ENCODE data around the gene TNFSF9. TPM values are rescaled to one million over a fixed set of nuclear protein-coding genes. Genes with fewer than 3 reads are reported as not detected.
"Not testable (repeated sequence)": the region's sequence is repeated elsewhere in the genome, so short reads cannot be mapped to it uniquely, and the experiment has no call there.

Gene TNFSF9
- total RNA-seq, 1 donor from 2014 or later: 6.9 TPM

GRCh38 chr19:6498294-6499036, 32.4 kb upstream of the TNFSF9 start:
- intact Hi-C loops (cut with micrococcal nuclease): no loop called here
- H3K36me3 Mint-ChIP-seq (ENCODE audit: low read depth): no peaks in the 10 kb centered on the region

GRCh38 chr19:6499052-6499790, 31.6 kb upstream of the TNFSF9 start:
- no peaks in the 10 kb centered on the region for H3K36me3 Mint-ChIP-seq (ENCODE audit: low read depth)
- peaks cover 6% of the 10 kb centered on the region for H3K27me3 Mint-ChIP-seq (ENCODE audit: low read depth)
- DNase-seq (ENCODE audit: low spot score): no peak
- intact Hi-C loops (cut with micrococcal nuclease): no loop called here
- H3K27ac Mint-ChIP-seq: no peak overlapping the region
- peaks cover 14% of the 10 kb centered on the region for H3K4me1 Mint-ChIP-seq (ENCODE audit: low read depth)
- H3K4me3 Mint-ChIP-seq (ENCODE audit: low read depth): no peak overlapping the region
- no peaks in the 10 kb centered on the region for H3K9me3 Mint-ChIP-seq

More at GRCh38 chr19:6498294-6499036, 32.4 kb upstream of the TNFSF9 start:
- no peak for DNase-seq (ENCODE audit: low spot score)
- H3K4me3 Mint-ChIP-seq (ENCODE audit: low read depth): no peak overlapping the region
- no peak overlapping the region for H3K27ac Mint-ChIP-seq
- H3K4me1 Mint-ChIP-seq (ENCODE audit: low read depth): peaks cover 12% of the 10 kb centered on the region
- peaks cover 6% of the 10 kb centered on the region for H3K27me3 Mint-ChIP-seq (ENCODE audit: low read depth)
- no peaks in the 10 kb centered on the region for H3K9me3 Mint-ChIP-seq

DNA sequence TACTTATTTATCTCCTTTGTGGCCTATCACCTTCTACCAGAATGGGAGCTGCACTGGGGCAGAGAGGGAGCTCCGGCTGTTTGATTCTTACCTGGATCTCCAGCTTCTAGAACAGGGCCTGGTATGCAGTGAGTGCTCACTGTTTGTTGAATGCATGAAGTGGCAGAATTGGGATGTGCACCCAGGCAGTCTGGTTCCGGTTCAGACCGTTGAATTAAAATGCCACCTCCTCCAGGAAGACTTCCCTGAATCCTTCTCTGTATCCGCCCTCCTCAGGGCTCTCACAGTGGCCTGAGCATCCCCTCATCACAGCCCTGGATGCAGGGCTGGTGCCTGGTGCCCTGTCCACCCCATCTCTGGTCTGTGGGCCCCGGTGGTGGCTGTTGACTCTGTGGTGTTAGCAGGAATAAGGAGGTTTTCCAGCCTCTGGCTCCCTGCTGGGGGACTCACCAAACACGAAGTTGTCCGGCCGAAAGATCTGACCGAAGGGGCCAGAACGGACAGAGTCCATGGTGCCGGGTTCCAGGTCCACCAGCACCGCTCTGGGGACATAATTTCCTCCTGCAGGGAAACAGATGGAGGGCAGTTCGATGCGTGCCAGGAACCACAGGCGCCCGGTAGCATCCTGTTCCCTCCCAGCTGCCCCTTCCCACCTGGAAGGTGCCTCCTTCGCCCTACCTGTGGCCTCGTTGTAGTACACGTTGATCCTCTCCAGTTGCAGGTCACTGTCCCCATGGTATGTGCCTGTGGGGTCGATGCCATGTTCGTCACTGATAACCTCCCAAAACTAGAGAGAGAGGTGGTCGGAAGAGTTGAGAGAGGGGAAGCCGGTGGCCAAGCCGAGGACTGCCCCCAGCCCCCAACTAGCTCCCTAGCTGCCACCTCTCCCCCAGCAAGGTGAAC, 29.7 kb upstream of the TNFSF9 start:
- peaks cover 19% of the 10 kb centered on the region for H3K4me1 Mint-ChIP-seq (ENCODE audit: low read depth)
- intact Hi-C loops (cut with micrococcal nuclease): loop anchor here (10.0 kb wide), 1 partner anchor 76 kb away; the partner anchor contains the start of gene KHSRP
- peak overlapping the region; percentile 80 for H3K4me3 Mint-ChIP-seq (ENCODE audit: low read depth)
- no peak overlapping the region for H3K27ac Mint-ChIP-seq
- H3K27me3 Mint-ChIP-seq (ENCODE audit: low read depth): peaks cover 6% of the 10 kb centered on the region
- no peaks in the 10 kb centered on the region for H3K36me3 Mint-ChIP-seq (ENCODE audit: low read depth)
- DNase-seq (ENCODE audit: low spot score): no peak
- H3K9me3 Mint-ChIP-seq: no peaks in the 10 kb centered on the region

- Mint-ChIP-seq H3K27me3 (ENCODE audit: low read depth) (peaks cover 6% of the 10 kb centered on the region), H3K4me1 (ENCODE audit: low read depth) (peaks cover 19% of the 10 kb centered on the region), H3K36me3 (ENCODE audit: low read depth) (no peaks in the 10 kb centered on the region), H3K4me3 (ENCODE audit: low read depth) (peak within 1 kb of the TSS; percentile 80), H3K9me3 (no peaks in the 10 kb centered on the region), H3K27ac (no peak within 1 kb of the TSS)
- peak; percentile 42 for DNase-seq (ENCODE audit: low spot score)
- intact Hi-C loops (cut with micrococcal nuclease): loop anchor here (10.0 kb wide), 1 partner anchor 77 kb away; the partner anchor contains the start of gene KHSRP
Observed at GRCh38 chr19:6501740-6502648, 28.8 kb upstream of the TNFSF9 start, which contains the start of gene TUBB4A. TUBB4A (minus strand) TSS chr19:6502309; CDS start chr19:6502212, 97 bp downstream.

- Mint-ChIP-seq H3K4me3 (ENCODE audit: low read depth) (peak overlapping the region; percentile 67), H3K4me1 (ENCODE audit: low read depth) (peaks cover 14% of the 10 kb centered on the region), H3K9me3 (no peaks in the 10 kb centered on the region), H3K27ac (no peak overlapping the region), H3K36me3 (ENCODE audit: low read depth) (no peaks in the 10 kb centered on the region), H3K27me3 (ENCODE audit: low read depth) (peaks cover 6% of the 10 kb centered on the region)
- no peak for DNase-seq (ENCODE audit: low spot score)
- intact Hi-C loops (cut with micrococcal nuclease): loop anchor here (10.0 kb wide), 1 partner anchor 79 kb away; the partner anchor contains the start of gene KHSRP
Observed at GRCh38 chr19:6503407-6504201, 27.2 kb upstream of the TNFSF9 start.

- intact Hi-C loops (cut with micrococcal nuclease): loop anchor here (10.0 kb wide), 1 partner anchor 83 kb away; the partner anchor contains the start of gene KHSRP
- not testable (repeated sequence) for H3K27me3 Mint-ChIP-seq (ENCODE audit: low read depth); H3K9me3 Mint-ChIP-seq; H3K27ac Mint-ChIP-seq; DNase-seq (ENCODE audit: low spot score); H3K4me3 Mint-ChIP-seq (ENCODE audit: low read depth); H3K36me3 Mint-ChIP-seq (ENCODE audit: low read depth); H3K4me1 Mint-ChIP-seq (ENCODE audit: low read depth)
Observed at GRCh38 chr19:6508028-6508771, 22.6 kb upstream of the TNFSF9 start.

DNA sequence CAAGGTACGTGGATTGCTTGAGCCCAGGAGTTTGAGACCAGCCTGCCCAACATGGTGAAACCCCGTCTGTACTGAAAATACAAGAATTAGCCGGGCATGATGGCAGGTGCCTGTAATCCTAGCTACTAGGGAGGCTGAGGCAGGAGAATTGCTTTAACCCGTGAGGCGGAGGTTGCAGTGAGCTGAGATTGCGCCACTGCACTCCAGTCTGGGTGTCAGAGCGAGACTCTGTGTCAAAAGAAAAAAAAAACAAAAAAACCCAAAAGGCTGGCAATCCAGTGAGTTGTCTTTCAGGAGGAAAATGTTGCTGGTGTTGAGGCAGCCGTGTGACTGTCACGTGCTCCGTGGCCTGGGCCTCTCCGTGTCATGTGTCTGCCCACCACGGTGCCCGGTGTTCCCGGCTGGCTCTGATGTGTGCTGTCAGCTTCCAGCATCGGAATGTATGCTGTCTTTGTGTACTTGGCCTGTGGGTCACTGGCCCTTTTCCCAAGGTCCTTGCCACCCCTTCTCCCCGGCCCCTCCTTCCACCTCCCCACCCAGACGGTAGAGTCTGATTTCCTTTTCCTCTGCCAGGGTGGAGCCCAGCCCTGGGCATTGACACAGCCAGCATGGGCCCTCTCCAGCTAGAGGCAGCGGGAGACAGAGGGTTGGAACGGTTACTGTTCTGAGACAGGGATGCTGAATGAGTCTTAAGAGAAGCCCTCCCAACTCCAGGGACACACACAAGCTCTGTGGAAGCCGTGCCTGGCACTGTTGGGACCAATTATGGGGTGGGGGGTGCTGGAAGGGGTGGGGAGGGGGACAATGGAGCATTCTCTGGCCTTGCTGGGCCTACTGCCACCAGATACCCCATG, 21.5 kb upstream of the TNFSF9 start:
- no peak overlapping the region for H3K4me3 Mint-ChIP-seq (ENCODE audit: low read depth)
- no peaks in the 10 kb centered on the region for H3K27me3 Mint-ChIP-seq (ENCODE audit: low read depth)
- H3K27ac Mint-ChIP-seq: no peak overlapping the region
- H3K9me3 Mint-ChIP-seq: no peaks in the 10 kb centered on the region
- intact Hi-C loops (cut with micrococcal nuclease): loop anchor here (10.0 kb wide), 1 partner anchor 85 kb away; the partner anchor contains the start of gene KHSRP
- DNase-seq (ENCODE audit: low spot score): no peak
- H3K36me3 Mint-ChIP-seq (ENCODE audit: low read depth): no peaks in the 10 kb centered on the region
- H3K4me1 Mint-ChIP-seq (ENCODE audit: low read depth): peaks cover 8% of the 10 kb centered on the region

GRCh38 chr19:6510618-6511017, 20.2 kb upstream of the TNFSF9 start:
- intact Hi-C loops (cut with micrococcal nuclease): no loop called here

GRCh38 chr19:6514089-6514488, 16.7 kb upstream of the TNFSF9 start:
- intact Hi-C loops (cut with micrococcal nuclease): no loop called here
- H3K27me3 Mint-ChIP-seq (ENCODE audit: low read depth): no peaks in the 10 kb centered on the region
- H3K4me3 Mint-ChIP-seq (ENCODE audit: low read depth): no peak overlapping the region
- H3K27ac Mint-ChIP-seq: no peak overlapping the region
- H3K9me3 Mint-ChIP-seq: no peaks in the 10 kb centered on the region
- peaks cover 25% of the 10 kb centered on the region for H3K4me1 Mint-ChIP-seq (ENCODE audit: low read depth)
- no peak for DNase-seq (ENCODE audit: low spot score)
- no peaks in the 10 kb centered on the region for H3K36me3 Mint-ChIP-seq (ENCODE audit: low read depth)

More at GRCh38 chr19:6510618-6511017, 20.2 kb upstream of the TNFSF9 start:
- no peaks in the 10 kb centered on the region for H3K27me3 Mint-ChIP-seq (ENCODE audit: low read depth)
- DNase-seq (ENCODE audit: low spot score): no peak
- H3K36me3 Mint-ChIP-seq (ENCODE audit: low read depth): no peaks in the 10 kb centered on the region
- H3K4me1 Mint-ChIP-seq (ENCODE audit: low read depth): peaks cover 3% of the 10 kb centered on the region
- H3K4me3 Mint-ChIP-seq (ENCODE audit: low read depth): no peak overlapping the region
- H3K27ac Mint-ChIP-seq: no peak overlapping the region
- H3K9me3 Mint-ChIP-seq: no peaks in the 10 kb centered on the region

All from activated T-helper 2 cell treated with anti-CD3 and anti-CD28 coated beads, Interferon-gamma antibody, Interleukin-2, Interleukin-4, amounts not matched to agents 10 μg/mL and 5 μg/mL and 100 μg/mL, durations not matched to agents 14 hours and 24 hours and 36 hours (primary cell).